ENCODE data around the gene TRIM37. TPM values are rescaled to one million over a fixed set of nuclear protein-coding genes. Genes with fewer than 3 reads are reported as not detected.
A peak's percentile ranks its signal among the peaks of the same experiment; 100 is the strongest.

TRIM37 gene
- polyA plus RNA-seq, 1 of the 3 experiments (the other 2 are of a cell fraction), result 20.5 TPM

GRCh38 chr17:58969156-58969555 is 137.5 kb downstream of the TRIM37 start:
- Histone ChIP-seq H3F3A (replicated peaks; ENCODE audit: insufficient read depth) (no peaks in the 10 kb centered on the region), H3K79me2 (ENCODE audit: insufficient read depth) (no peaks in the 10 kb centered on the region), H3K4me3 (ENCODE audit: low read depth in 2 of 2, low read length in 1 of 2) (no peak overlapping the region), H4K20me1 (ENCODE audit: insufficient read depth) (no peaks in the 10 kb centered on the region), H3K36me3 (replicated peaks in 1 of 2; ENCODE audit: control insufficient read depth in 1 of 2, insufficient read depth in 2 of 2, low read length in 1 of 2) (no peaks in the 10 kb centered on the region), H3K27ac (ENCODE audit: low read depth in 2 of 2, low read length in 1 of 2) (peak overlapping the region in 1 of 2 experiments; percentile 44; a peak in 1 of 4 replicates), H3K4me1 (ENCODE audit: control insufficient read depth in 1 of 2, insufficient read depth in 2 of 2, low read depth in 1 of 2, low read length in 1 of 2) (peaks cover 0 to 10% of the 10 kb centered on the region in 2 experiments; a peak in 2 of 4 replicates), H3K9me3 (no peaks in the 10 kb centered on the region), H3K27me3 (ENCODE audit: insufficient read depth) (no peaks in the 10 kb centered on the region), H3K9ac (no peak overlapping the region), H3K4me2 (no peak overlapping the region), H3K9me2 (no peaks in the 10 kb centered on the region), H2AFZ (ENCODE audit: low read depth) (no peak overlapping the region)
- 30% methylated on average over 1 of the region's 1 CpG for WGBS (ENCODE audit: low lambda C conversion rate)
- TF ChIP-seq EZH2phosphoT487 (IDR thresholded peaks at IDR 0.05; ENCODE audit: borderline replicate concordance, low read depth) (no peak), RFX5 (IDR thresholded peaks at IDR 0.05; ENCODE audit: low read length) (no peak), EP300 (IDR thresholded peaks at IDR 0.05; ENCODE audit: borderline replicate concordance in 1 of 2, low read depth in 1 of 2, low read length in 1 of 2) (no peak), GABPA (IDR thresholded peaks at IDR 0.05; ENCODE audit: low read depth) (no peak), NRF1 (IDR thresholded peaks at IDR 0.05; ENCODE audit: low read depth, low read length) (no peak), RAD21 (IDR thresholded peaks at IDR 0.05; ENCODE audit: low read length) (no peak), NFIC (IDR thresholded peaks at IDR 0.05; ENCODE audit: borderline replicate concordance) (no peak), FOXJ3 (CRISPR knock-in tag; IDR thresholded peaks at IDR 0.05) (no peak), TCF12 (IDR thresholded peaks at IDR 0.05) (no peak), ZBTB33 (IDR thresholded peaks at IDR 0.05; ENCODE audit: borderline replicate concordance, low read depth) (no peak), SIN3A (IDR thresholded peaks at IDR 0.05; ENCODE audit: borderline replicate concordance, low read depth, low read length) (no peak), USF1 (IDR thresholded peaks at IDR 0.05; ENCODE audit: borderline replicate concordance, low read depth) (no peak), GATA2 (CRISPR knock-in tag; IDR thresholded peaks at IDR 0.05) (no peak), RCOR1 (IDR thresholded peaks at IDR 0.05; ENCODE audit: low read length) (no peak), MXI1 (IDR thresholded peaks at IDR 0.05; ENCODE audit: low read depth, low read length) (no peak), YY1 (IDR thresholded peaks at IDR 0.05; ENCODE audit: low read depth) (no peak), RXRA (IDR thresholded peaks at IDR 0.05; ENCODE audit: borderline replicate concordance, low read depth) (no peak)
- TF ChIP-seq, protein P1, sequence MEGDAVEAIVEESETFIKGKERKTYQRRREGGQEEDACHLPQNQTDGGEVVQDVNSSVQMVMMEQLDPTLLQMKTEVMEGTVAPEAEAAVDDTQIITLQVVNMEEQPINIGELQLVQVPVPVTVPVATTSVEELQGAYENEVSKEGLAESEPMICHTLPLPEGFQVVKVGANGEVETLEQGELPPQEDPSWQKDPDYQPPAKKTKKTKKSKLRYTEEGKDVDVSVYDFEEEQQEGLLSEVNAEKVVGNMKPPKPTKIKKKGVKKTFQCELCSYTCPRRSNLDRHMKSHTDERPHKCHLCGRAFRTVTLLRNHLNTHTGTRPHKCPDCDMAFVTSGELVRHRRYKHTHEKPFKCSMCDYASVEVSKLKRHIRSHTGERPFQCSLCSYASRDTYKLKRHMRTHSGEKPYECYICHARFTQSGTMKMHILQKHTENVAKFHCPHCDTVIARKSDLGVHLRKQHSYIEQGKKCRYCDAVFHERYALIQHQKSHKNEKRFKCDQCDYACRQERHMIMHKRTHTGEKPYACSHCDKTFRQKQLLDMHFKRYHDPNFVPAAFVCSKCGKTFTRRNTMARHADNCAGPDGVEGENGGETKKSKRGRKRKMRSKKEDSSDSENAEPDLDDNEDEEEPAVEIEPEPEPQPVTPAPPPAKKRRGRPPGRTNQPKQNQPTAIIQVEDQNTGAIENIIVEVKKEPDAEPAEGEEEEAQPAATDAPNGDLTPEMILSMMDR (IDR thresholded peaks at IDR 0.05), result no peak
- TF ChIP-seq, protein P2, sequence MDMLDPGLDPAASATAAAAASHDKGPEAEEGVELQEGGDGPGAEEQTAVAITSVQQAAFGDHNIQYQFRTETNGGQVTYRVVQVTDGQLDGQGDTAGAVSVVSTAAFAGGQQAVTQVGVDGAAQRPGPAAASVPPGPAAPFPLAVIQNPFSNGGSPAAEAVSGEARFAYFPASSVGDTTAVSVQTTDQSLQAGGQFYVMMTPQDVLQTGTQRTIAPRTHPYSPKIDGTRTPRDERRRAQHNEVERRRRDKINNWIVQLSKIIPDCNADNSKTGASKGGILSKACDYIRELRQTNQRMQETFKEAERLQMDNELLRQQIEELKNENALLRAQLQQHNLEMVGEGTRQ (IDR thresholded peaks at IDR 0.05; ENCODE audit: borderline replicate concordance, low read depth, low read length), result no peak
- TF ChIP-seq, protein P3, sequence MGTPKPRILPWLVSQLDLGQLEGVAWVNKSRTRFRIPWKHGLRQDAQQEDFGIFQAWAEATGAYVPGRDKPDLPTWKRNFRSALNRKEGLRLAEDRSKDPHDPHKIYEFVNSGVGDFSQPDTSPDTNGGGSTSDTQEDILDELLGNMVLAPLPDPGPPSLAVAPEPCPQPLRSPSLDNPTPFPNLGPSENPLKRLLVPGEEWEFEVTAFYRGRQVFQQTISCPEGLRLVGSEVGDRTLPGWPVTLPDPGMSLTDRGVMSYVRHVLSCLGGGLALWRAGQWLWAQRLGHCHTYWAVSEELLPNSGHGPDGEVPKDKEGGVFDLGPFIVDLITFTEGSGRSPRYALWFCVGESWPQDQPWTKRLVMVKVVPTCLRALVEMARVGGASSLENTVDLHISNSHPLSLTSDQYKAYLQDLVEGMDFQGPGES (IDR thresholded peaks at IDR 0.05; ENCODE audit: low read depth, low read length), result no peak
- DNase-seq, result peak; percentile 40
- POLR2A ChIA-PET, result no interaction called here
- CTCF ChIA-PET, result interaction anchor here (0.7 to 2.5 kb wide), 6 partner anchors 11 to 451 kb away, joined by 3 to 8 read pairs (median 4); no protein-coding TSS in a partner anchor
